Central memory CD4-positive, alpha-beta T cell (primary cell): ENCODE data around the gene SOX9.

Experiments
- DNase-seq: peaks from one replicate; pipeline ENCODE4 v3.0.0; 2022
- total RNA-seq, 3 experiments: gene quantifications; one replicate each; lab custom pipeline; 2026; lab: John Stamatoyannopoulos, UW

SOX9 gene
- total RNA-seq, result 0 reads per million in 3 experiments

- DNase-seq, result no peak
Measured at GRCh38 chr17:72120642-72121163, at the start of gene SOX9. SOX9 (plus strand) TSS chr17:72121020; CDS start chr17:72121392, 372 bp downstream.

DNA sequence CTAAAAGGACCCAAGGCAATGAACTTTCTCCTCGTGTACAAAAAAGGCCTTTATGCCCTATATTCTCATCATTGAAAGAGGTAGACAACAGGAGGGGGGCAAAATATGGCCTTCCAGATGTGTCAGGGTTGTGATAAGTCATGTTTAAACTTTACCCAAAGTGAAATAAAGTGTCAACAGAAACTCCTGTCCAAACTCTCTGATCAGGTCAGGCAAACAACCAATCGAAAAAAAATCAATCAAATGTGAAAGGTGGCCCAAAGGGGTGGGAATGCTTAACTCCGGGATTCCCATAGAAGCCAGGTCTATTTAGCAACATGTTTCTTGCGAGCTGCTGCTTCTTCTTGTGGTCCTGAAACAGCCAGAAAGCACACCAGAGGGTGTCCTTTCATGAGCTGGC is 49.5 kb upstream of the SOX9 start:
- no peak for DNase-seq

DNA sequence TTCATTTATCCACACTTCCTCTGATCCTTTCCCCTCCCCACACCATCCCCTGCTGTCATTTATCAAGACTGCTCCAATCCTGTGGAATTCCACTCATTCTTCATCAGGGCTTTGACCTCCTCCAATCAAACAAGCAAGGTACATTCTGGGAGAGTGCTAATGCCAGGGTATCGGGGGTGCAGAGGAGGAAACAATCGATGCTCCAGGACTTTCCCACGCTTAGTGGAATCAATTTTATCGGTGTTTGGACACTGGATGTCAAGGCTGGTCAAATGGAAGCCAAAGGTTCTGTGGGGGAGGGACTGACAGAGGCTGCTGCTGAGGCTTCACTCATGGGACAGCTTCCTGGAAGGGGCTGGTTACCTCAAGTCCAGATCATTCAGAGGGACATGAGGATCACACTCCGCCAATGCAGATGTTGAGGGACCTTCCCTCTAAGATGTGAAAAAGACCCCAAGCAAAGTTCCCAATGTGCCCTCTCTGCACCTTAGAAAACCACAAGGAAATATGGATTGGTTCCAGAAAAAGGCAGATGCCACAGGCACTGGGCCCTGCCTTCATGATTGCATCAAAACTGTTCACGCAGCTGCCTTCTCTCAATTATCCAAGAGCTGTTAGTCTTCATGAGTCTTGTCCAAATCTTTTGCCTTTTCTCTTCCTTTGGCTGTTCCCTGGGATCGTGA is 44.7 kb upstream of the SOX9 start:
- DNase-seq, result no peak

DNA sequence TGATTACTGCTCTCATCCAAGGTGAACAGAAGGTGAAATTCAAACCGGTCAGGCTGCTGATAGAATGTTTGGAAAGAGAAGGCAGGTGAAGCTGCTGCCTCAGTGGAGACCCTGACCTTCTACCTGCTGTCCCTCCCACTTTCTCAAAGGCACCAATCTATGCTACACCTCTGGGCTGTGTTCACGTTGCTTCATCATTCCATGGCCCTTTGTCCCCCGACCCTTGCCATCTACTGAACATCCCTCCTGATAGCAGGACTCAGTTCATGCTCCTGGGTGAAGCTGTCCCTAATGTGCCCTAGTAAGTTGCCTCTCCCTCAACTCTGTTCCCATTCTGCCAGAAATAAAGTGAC is 44.2 kb upstream of the SOX9 start:
- DNase-seq, result no peak

DNA sequence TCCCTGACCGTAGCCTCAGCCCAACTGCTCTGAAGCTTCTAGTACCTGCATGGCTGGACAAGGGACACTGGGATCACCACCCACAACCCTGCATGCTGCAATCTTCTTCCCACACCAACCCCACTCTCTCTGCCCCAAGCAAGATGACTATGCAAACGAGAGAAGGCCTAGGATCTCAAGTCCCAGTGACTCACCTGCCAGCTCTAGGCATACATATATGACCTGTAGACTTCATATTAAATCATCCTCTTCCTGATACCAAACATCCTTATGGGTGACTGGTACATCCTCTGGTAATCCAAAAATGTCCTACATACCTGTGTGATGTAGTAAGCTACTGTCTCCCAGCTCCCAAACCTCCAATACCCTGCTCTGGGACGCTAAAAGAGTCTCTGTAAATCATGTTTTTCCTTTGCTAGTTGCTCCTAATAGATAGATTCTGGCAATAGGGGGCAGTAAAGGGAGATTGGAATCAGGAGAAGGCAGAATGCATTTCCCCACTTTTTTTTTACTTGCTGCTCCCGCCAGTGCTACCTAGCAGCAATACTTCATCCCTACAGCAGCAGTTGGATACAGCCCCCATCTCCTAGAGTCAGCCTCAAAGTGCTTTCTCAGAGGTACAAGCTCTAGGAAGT is 43.4 kb upstream of the SOX9 start:
- DNase-seq, result no peak

- DNase-seq, result no peak
Measured at GRCh38 chr17:72079700-72080099, 41.1 kb upstream of the SOX9 start.

GRCh38 chr17:72087876-72088275 is 32.9 kb upstream of the SOX9 start:
- no peak for DNase-seq

- DNase-seq, result no peak
Measured at GRCh38 chr17:72089453-72089987, 31.3 kb upstream of the SOX9 start.

DNA sequence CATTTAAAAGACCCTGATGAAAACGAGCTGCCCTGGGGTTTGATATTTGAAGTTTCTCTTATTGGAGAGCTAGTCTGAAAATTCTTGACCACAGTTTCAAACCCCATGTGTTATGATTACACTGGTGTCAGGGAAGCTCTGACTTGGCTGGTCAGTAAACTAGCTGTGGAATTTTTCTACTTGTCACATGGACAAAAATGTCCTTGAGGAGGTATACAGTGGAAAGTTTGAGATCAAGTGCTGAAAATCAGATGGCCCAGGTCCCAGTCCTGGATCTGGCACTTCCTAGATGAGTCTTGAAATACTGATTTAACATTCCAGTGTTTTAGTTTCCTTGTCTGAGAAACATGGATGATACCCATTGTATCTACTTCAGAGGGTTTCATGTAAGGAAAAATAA is 30.7 kb upstream of the SOX9 start:
- no peak for DNase-seq

DNA sequence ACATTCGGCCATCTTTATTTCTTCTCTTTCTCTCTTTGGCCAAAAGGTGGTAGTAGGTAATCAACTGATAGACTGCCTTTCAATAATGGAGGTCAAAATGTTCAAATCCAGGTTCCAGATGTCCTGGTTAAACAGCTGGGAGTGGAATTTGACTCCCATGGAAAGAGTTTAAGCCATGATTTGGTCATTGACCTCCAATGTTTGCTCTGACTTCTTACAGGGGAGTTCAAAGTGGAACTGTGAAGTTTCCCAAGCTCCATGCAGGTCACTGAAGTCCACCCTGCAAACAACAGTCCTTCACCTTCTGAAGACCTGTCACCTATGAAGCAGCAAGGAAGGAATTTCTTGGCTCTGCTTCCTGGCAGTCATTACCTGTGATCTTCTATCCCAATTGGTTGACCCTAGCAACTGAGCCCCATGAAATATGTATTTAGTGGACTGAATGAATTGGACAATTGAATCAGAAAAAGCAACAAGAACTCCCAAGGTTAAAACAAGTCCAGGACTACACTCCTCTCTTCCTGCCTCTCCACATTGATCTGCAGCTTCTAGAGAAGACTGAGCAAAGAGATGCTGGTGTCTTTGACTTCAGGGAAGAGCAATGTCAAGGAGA is 28.0 kb upstream of the SOX9 start:
- no peak for DNase-seq

DNA sequence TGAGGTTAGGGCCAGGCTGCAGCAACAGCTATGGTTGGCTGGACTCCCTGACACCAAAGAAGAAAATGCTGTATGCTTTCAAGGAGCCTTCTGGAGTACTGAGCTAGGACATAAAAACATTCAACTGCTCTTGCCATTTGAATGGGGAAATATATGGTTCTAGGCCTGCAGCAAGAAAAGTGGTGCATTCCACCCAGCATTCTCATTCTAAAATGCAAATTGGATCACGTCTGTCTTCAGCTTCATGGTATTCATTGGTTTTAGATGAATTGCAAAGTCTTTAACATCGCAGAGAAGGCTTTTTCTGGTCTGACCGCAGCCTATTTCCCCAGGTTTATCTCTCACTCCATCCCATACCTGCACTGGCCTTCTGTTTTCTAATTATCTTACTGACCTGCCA is 27.1 kb upstream of the SOX9 start:
- no peak for DNase-seq

DNA sequence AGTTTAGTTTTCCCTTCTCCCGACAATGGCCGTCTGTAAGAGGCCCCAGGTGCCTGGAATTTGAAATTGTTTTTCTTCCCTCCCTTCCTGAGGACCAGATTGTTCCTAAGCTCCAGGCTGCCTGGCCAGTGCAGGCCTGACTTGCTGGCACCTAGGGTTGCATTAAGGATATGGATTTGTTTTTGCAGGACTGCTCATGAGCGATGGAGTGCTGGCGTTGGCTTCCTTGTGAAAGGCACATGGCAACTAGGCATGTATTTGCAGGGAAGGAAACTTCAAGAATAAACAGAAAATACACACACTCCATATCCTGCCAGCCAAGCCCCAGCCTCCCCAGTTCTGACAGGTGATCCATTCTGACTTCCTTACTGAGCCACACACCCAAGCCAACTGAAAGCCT is 25.5 kb upstream of the SOX9 start:
- no peak for DNase-seq

GRCh38 chr17:72097144-72097543 is 23.7 kb upstream of the SOX9 start:
- no peak for DNase-seq

DNA sequence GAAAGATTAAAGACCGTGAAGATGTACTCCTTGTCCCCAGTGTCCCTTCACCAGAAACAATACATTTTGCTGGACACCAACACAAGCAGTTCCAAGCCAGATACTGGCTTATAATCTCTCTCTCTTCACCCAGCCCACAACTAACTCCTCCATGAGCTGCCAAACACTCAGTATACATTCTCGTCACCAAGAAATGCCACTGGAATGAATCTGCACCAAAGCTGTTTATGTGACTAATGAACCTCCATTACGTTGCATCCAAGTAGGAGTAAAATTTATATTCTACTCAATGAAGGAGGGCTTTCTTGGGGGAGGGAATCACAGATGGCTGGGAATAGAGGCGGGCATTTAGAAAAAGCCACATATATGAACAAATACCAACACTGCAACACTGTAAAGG is 20.9 kb upstream of the SOX9 start:
- no peak for DNase-seq

- no peak for DNase-seq
Measured at GRCh38 chr17:72100470-72100869, 20.4 kb upstream of the SOX9 start.

DNA sequence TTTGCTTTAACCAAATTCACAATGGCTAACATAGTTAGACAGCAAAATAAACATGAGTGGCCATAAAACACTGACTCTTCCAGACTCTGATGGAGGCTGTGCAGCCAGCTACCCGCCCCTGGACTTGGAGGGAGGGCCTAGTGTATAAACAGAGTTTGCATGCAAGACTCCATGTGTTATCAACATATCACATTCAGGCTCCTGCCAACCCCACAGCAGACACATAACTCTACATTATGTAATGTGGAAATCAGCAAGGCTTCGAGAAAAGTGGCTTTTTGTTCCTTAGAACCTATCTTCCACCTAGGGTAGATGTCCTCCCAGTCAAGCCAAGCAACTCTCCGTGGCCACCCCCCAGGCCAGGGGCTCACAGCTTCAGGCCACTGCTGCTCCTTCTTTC is 19.3 kb upstream of the SOX9 start:
- no peak for DNase-seq

GRCh38 chr17:72102366-72102765 is 18.5 kb upstream of the SOX9 start:
- DNase-seq, result no peak

GRCh38 chr17:72104164-72104862 is 16.5 kb upstream of the SOX9 start:
- no peak for DNase-seq

DNA sequence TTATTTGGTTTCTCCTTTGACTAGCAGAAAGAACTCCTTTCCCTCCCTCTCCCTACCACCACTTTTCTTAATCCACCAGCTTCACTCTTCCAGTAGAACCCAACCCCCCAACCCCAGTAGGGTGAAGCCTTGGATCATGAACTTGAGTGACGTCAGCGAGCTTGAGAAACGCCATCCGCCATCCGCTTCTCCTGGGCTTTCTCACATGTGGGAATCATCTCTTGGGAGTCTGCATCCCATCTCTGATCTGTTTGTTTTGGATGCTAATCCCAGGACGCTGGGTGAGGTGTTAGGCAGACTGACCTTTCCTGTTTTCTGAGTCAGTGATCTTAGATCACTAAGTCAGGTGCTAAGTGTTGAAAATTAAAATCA is 16.0 kb upstream of the SOX9 start:
- no peak for DNase-seq

- DNase-seq, result no peak
Measured at GRCh38 chr17:72107100-72107499, 13.7 kb upstream of the SOX9 start.

- DNase-seq, result no peak
Measured at GRCh38 chr17:72110231-72110941, 10.4 kb upstream of the SOX9 start.

DNA sequence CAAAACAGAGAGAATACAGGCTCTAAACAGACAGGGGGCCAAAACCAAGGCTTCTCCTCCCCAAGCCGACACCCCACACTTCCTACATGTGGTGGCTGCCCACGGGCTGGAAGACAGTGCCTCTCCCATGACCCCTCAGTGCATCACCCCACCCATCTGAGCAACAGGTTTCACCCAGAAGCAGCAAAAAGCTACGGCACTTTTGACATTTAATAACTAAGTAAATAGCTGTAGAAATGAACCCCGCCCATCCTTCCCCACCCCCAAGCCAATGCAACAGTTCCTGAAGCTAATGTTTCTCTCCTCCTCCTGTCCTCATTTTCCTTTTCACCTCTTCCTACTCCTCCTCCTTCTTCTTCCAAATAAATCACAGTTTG is 9.9 kb upstream of the SOX9 start:
- DNase-seq, result no peak
